OCI-LY3 (cell line): ENCODE results near the gene CPNE8.

Experiments used
- H2AFZ ChIP-seq: fragments of 200-600, 300-600 bp; shearing (Covaris generic); 2 replicates; pipeline ENCODE4 v1.6.0; 2014; ENCODE audit warnings: antibody characterized with exemption, low read depth, low read length
- H3K27ac ChIP-seq: fragments of 200-600, 300-600 bp; sonication (generic); 2 replicates; pipeline ENCODE4 v1.5.1; 2014; ENCODE audit warnings: mild to moderate bottlenecking, low read length, moderate library complexity, mixed read lengths
- H3K27me3 ChIP-seq: fragments of 200-600, 300-600 bp; sonication (generic); 2 replicates; pipeline ENCODE4 v1.6.1; 2014; ENCODE audit warnings: low read depth, low read length, mixed read lengths
- H3K36me3 ChIP-seq: fragments of 200-600, 300-600 bp; sonication (generic); replicated peaks from 2 replicates; pipeline ENCODE3; 2014; ENCODE audit warnings: low read depth, low read length, mixed read lengths
- H3K4me1 ChIP-seq: fragments of 300-600, 200-600 bp; sonication (generic); 2 replicates; pipeline ENCODE4 v1.6.1; 2014; ENCODE audit warnings: low read length, mixed read lengths
- H3K4me2 ChIP-seq: fragments of 200-600, 300-600 bp; sonication (generic); 2 replicates; pipeline ENCODE4 v1.6.1; 2014; ENCODE audit warnings: low read length, mixed read lengths
- H3K4me3 ChIP-seq: fragments of 300-600, 200-600 bp; sonication (generic); 2 replicates; pipeline ENCODE4 v1.5.1; 2014; ENCODE audit warnings: antibody characterized with exemption, mild to moderate bottlenecking, low read length, moderate library complexity
- H3K79me2 ChIP-seq: fragments of 300-600, 200-600 bp; shearing (Covaris generic); 2 replicates; pipeline ENCODE4 v1.6.1; 2014; ENCODE audit warnings: mild to moderate bottlenecking, low read length, mixed read lengths
- H3K9ac ChIP-seq: fragments of 300-600, 200-600 bp; shearing (Covaris generic); 2 replicates; pipeline ENCODE4 v1.6.0; 2014; ENCODE audit warnings: mild to moderate bottlenecking, low read length, moderate library complexity
- H3K9me3 ChIP-seq: fragments of 200-600, 300-600 bp; shearing (Covaris generic); 2 replicates; pipeline ENCODE4 v1.6.1; 2014; ENCODE audit warnings: low read length, mixed read lengths; ENCODE audit not compliant: insufficient read depth
- H4K20me1 ChIP-seq: fragments of 200-600, 300-600 bp; sonication (generic); 2 replicates; pipeline ENCODE4 v1.6.1; 2016; ENCODE audit warnings: low read length, mixed read lengths; ENCODE audit not compliant: insufficient read depth
- EZH2phosphoT487 ChIP-seq: fragments of 200-600 bp; shearing (Covaris generic); IDR thresholded peaks from 2 replicates; pipeline ENCODE4 v1.6.1; 2018; ENCODE audit warnings: antibody characterized with exemption, mixed run types, low read depth
- TF ChIP-seq, protein P1 (sequence below): fragments of 200-600, 300-600 bp; sonication (generic); IDR thresholded peaks from 2 replicates; pipeline ENCODE4 v1.5.1; 2014; ENCODE audit warnings: antibody characterized with exemption, low read length, low read depth

CPNE8 gene

GRCh38 chr12:38892976-38893375 lies 12.4 kb downstream of the CPNE8 start:
- Histone ChIP-seq H3K4me1 (no peaks in the 10 kb centered on the region), H3K9me3 (no peaks in the 10 kb centered on the region), H3K27me3 (no peaks in the 10 kb centered on the region), H3K4me3 (no peak overlapping the region), H3K36me3 (no peaks in the 10 kb centered on the region), H3K4me2 (no peak overlapping the region), H2AFZ (no peak overlapping the region), H3K79me2 (no peaks in the 10 kb centered on the region), H3K9ac (no peak overlapping the region), H3K27ac (no peak overlapping the region), H4K20me1 (no peaks in the 10 kb centered on the region)
- TF ChIP-seq EZH2phosphoT487: no peak
- TF ChIP-seq, protein P1, sequence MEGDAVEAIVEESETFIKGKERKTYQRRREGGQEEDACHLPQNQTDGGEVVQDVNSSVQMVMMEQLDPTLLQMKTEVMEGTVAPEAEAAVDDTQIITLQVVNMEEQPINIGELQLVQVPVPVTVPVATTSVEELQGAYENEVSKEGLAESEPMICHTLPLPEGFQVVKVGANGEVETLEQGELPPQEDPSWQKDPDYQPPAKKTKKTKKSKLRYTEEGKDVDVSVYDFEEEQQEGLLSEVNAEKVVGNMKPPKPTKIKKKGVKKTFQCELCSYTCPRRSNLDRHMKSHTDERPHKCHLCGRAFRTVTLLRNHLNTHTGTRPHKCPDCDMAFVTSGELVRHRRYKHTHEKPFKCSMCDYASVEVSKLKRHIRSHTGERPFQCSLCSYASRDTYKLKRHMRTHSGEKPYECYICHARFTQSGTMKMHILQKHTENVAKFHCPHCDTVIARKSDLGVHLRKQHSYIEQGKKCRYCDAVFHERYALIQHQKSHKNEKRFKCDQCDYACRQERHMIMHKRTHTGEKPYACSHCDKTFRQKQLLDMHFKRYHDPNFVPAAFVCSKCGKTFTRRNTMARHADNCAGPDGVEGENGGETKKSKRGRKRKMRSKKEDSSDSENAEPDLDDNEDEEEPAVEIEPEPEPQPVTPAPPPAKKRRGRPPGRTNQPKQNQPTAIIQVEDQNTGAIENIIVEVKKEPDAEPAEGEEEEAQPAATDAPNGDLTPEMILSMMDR: no peak

GRCh38 chr12:38892087-38892786 lies 13.2 kb downstream of the CPNE8 start:
- Histone ChIP-seq H3K4me3 (no peak overlapping the region), H3K27ac (no peak overlapping the region), H3K27me3 (no peaks in the 10 kb centered on the region), H3K9ac (no peak overlapping the region), H3K4me2 (no peak overlapping the region), H3K79me2 (no peaks in the 10 kb centered on the region), H3K4me1 (no peaks in the 10 kb centered on the region), H3K9me3 (no peaks in the 10 kb centered on the region), H2AFZ (no peak overlapping the region), H3K36me3 (no peaks in the 10 kb centered on the region), H4K20me1 (no peaks in the 10 kb centered on the region)
- no peak for TF ChIP-seq EZH2phosphoT487
- TF ChIP-seq, protein P1: no peak

- Histone ChIP-seq H3K79me2 (no peaks in the 10 kb centered on the region), H2AFZ (no peak overlapping the region), H3K36me3 (no peaks in the 10 kb centered on the region), H3K9me3 (no peaks in the 10 kb centered on the region), H4K20me1 (no peaks in the 10 kb centered on the region), H3K9ac (no peak overlapping the region), H3K4me2 (no peak overlapping the region), H3K4me3 (no peak overlapping the region), H3K27me3 (no peaks in the 10 kb centered on the region), H3K27ac (no peak overlapping the region), H3K4me1 (no peaks in the 10 kb centered on the region)
- TF ChIP-seq, protein P1: no peak
- no peak for TF ChIP-seq EZH2phosphoT487
Measured at GRCh38 chr12:38890102-38890855, 15.1 kb downstream of the CPNE8 start.

GRCh38 chr12:38889297-38889815 lies 16.0 kb downstream of the CPNE8 start:
- H3K4me3 ChIP-seq: no peak overlapping the region
- H3K36me3 ChIP-seq: no peaks in the 10 kb centered on the region
- TF ChIP-seq, protein P1: no peak
- TF ChIP-seq EZH2phosphoT487: no peak
- H3K9ac ChIP-seq: no peak overlapping the region
- no peaks in the 10 kb centered on the region for H3K27me3 ChIP-seq
- H3K9me3 ChIP-seq: no peaks in the 10 kb centered on the region
- H3K27ac ChIP-seq: no peak overlapping the region
- H3K4me1 ChIP-seq: no peaks in the 10 kb centered on the region
- H3K79me2 ChIP-seq: no peaks in the 10 kb centered on the region
- no peak overlapping the region for H3K4me2 ChIP-seq
- no peak overlapping the region for H2AFZ ChIP-seq
- no peaks in the 10 kb centered on the region for H4K20me1 ChIP-seq
